Smooth muscle cell of the brain vasculature (primary cell): ENCODE data around the gene RITA1.

Source experiments
- DNase-seq: peaks from one replicate; pipeline ENCODE4 v3.0.0-alpha.2; 2012; ENCODE audit warnings: low read depth, low spot score

Gene RITA1

DNA sequence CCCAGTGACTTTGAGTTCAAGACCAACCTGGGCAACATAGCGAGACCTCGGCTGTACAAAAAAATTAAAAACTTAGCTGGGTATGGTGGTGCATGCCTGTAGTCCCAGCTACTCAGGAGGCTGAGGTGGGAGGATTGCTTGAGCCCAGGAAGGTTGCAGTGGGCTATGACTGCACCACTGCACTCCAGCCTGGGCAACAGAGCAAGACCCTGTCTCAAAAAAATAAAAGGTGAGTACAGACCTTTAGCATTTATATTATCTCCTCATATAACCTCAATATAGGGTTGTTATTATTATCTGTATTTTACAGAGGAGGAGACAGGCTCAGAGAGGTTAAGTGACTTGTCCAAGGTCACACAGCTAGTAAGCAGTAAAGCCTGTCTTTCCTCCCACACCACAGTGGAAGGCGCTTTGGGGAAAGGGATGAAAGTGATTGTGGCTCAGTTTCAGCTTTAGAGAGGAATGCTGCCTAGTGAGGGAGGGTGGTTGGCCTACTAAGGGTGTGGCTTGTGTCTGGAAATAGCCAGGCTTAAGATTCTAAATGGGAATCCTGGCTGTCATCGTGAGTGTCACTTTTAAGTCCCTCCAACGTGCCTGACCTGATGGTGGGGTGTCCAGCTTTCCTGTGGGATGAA lies 43.0 kb downstream of the RITA1 start:
- DNase-seq = no peak

DNA sequence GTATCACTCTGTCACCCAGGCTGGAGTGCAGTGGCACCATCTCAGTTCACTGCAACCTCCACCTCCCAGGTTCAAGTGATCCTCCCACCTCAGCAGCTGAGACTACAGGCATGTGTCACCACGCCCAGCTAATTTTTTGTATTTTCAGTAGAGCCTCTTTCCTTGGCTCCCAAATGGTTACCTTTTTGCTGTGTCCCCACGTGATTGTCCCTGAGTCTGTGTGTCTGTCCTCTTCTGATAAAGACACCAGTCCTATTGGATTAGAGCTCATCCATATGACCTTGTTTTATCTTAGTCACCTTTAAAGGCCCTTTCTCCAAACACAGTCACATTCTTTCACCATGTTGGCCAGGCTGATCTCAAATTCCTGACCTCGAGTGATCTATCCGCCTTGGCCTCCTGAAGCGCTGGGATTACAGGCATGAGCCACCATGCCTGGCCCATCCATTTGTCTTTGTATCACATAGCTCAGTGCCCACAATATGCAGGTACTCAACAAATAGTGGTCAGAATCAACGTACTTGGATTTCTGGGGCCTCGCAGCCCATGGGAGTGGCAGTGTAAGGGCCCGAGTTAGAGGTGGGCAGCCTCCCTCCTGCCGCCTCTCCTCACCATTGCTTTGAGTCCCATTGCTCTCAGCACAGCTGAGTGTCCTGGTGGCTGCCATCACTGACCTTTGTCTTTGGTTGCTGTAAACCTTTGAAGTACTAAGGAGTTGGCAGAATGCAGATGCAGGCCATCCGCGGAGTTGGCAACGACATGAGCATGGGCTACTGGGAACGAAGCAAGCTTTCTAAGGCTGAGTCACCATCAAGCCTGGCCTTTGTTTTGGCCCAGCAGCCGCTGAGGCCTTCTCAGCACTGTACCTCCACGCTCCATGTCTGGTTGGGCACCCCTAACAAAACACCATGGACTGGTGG lies 45.1 kb downstream of the RITA1 start:
- DNase-seq = no peak

DNA sequence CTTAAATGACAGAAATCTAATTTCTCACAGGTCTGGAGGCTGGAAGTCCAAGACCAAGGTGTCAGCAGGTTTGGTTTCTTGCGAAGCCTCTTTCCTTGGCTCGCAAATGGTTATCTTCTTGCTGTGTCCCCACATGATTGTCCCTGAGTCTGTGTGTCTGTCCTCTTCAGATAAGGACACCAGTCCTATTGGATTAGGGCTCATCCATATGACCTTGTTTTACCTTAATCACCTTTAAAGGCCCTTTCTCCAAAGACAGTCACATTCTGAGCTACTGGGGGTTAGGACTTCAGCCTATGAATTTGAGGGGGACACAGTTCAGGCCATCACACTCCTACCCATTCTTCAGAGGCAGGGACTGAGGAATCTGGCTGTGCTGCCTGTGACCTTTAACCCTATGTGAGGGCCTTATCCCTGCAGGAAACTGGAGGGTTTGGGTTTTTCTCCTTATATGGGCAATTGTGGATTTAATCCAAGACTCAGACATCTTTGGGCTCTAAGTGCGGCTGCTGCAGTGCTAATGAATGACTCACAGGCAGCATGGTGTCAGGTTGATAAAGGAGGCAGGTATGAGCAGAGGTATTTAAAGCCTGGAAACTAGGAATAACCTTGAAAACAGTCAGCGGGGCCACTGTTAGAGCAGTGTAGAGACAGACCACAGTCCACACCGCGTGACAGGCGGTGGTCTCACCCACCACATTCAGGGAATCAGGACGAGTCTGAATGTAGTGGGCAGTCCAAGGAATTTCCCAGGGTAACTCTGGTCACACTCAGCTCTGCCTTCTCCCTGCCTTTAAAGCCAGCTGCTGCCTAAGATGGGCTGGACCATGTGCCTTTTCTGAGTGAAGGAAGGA lies 45.9 kb downstream of the RITA1 start:
- no peak for DNase-seq

DNA sequence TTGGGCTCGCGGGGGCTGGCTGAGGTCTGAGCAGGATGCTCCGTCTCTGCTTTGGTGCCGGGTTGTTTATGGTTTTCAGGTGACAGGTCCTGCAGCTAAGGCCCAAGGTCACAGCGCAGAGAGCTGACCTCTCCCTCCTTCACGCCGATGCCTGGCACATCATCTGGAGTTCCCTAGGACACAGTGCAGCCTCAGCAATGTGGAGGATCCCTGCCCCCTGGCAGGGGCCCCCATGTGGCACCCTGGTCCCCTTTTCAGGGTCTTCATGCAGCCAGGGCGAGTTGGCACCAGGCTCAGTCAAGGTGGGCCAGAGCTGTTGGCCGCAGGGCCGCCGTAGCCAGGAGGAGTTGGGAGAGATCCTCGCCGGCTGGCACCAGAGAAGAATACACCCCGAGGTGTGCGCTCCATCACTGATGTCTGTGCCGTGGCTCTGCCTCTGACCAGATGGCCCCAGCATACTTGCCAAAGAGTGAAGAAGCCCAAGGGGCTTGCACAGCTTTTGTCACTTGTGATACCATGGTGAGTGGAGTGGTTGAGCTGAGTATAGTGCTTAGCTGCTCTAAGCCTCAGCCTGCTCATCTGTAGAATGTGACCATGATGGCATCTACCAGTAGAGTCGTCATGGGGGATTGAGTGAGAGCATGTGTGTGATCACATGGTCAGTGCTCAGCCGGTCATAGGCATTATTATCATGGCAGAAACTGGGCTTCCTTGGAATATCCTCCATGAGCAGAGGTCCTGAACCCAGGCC lies 46.7 kb downstream of the RITA1 start:
- DNase-seq = no peak

DNA sequence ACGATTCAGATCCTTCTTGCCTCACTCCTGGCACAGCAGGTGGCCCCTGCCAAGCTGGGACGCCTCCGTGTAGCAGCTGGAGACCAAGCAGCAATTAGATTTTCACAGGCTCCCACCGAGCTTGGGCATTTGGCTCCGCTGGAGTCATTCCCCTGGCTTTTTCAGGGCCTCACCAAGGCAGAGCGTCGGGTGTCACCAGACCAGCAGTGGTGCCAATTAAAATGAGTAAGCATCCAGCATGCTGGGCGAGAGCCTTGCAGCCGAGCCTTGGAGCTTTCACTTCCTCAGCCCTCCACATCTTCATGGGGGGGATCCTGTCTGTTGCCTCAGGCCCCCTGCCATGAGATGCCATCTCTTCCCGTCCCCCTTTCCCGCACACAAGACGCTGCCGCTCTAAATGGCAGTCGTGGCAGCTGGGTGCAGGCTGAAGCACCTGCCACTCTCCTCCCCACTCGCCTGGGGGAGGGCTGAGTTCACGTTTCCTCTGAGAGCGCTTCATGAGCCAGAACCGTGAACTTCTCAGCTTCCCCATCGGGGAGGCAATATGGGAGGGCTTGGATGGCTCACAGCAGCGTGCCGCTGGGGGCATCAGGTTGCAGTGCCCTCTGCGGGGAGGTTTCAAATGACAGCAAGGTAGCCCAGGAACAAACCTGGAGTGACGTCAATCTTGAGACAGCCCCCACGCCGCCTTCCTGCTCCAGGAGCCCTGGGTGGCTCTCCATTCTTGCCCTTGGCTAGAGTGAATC lies 47.5 kb downstream of the RITA1 start:
- DNase-seq = peak; percentile 69

DNA sequence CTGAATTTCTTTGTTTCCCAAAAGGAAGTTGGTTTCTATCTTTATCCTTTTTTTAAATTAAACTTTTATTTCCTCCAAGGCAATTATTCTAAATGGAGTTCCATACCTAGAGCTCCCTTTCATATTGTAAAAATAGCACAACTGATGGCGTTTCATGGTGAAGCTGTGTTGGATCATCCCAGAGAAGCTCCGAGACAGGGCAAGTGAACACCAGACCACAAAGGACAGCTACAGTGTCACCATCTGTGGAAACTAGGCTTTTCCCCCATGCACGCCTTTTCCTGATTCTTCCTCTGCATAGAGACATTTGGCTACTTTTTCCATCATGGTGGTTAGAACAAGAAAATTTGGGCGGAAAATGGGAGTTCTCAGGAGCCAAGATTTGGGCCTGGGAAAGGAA lies 48.4 kb downstream of the RITA1 start:
- DNase-seq = no peak

DNA sequence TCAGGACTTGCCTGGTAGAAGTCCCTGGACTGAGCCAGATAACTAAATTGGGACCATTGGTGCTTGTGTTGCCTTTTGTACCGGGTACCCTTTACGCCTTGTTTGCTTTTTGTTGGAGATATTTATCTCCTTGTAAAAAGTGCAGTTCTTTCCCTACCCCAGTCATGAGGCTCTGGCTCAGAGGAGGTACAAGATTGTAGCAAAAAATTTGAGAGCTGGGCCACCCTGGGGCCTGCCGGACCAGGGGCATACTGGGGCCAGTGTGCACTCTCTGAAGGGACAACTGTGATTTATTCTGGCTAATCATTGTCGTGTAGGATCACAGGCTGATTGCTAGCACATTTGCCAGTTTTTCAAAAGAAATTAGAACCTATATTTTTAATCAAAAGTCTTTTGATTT lies 49.0 kb downstream of the RITA1 start:
- DNase-seq = no peak

DNA sequence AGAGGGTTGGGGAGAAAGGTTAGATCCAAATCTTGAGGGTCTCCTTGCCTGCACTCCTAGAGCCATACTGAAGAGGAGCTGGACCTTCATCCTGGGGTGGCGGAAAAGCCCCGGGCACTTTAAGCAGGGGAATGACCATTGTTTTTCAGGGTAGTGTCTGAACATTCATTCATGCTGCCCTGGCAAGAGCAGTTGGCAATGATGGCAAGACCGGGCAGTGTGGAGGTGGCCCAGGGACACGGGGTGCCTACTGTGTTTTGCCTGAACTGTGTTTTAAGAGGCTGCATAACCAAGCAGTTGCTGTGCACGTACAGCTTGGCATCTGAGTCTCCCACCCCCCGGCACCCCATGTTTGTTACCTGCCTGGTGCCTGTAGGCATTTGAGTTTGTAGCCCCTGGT lies 50.5 kb downstream of the RITA1 start:
- no peak for DNase-seq

DNA sequence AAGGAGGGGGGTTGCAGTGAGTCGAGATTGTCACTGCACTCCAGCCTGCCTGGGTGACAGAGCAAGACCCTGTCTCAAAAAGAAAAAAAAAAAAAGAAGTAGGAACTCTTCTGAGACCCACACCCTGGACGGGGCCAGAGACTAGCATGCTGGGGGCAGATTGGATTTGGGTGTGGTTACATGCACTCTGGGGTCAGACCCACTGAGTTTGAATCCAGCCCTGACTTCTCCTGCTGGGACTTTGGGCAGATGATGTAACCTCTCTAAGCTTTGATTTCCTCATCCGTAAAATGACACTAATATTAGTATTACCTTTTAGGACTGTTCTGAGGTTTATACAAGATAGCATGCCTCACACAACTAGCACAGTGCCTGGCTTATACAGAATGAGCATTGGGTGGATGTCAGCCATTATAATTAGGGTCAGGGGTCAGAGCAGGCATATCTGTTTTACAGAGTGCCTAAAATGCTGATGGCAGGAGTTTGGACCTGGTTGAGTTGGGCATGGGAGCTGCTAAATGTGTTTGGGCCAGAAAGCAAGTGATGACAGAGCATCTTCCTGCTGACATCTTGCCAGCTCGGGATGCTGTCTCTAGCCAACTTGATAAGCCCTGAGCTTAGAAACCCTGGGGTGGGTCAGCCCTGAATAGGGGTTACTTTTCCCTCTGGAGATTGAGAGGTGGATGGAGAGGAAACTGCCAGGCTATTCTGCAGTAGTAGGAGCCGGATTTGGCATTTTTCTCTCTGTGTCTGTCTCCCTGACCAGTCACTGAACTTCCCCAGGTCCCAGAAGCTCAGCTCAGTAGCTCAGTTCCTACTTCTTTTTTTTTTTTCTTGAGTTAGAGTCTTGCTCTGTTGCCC lies 51.2 kb downstream of the RITA1 start:
- DNase-seq = no peak

DNA sequence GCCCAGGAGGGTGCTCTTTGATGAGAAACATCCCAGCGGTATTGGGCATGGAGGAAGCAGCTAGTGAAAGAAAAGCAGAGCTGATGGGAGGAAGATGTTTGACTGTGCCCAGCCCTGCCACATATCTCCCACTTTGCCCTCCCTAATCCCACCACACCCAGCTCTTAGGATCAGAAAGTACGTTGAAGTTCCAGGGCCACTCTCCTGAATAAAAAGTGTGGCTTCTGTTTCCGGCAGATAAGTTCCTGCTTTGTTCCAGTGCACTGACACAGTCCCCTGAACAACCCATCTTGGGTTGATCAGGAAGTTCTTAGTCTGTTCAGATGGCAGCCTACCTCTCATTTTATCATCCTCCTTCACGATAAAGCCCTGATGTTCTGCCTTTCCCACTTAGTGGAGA lies 52.2 kb downstream of the RITA1 start:
- no peak for DNase-seq

DNA sequence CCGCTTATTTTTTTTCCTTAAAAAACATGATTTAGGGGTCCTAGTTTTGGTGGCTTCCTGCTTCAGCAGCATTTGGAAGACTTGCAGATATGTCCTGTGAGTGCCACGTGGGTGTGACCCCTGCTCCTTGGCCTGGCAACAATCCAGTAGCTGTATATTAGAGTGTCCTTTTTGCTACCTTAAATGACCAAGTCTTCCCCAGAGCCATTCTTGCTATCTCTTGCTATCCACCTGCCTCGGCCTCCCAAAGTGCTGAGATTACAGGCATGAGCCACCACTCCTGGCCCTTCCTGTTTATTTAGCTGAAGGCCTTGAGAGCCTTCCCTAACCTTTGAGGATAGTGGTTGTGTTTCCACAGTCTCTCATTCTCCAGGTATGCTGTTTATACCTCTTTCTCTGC lies 52.8 kb downstream of the RITA1 start:
- no peak for DNase-seq

DNA sequence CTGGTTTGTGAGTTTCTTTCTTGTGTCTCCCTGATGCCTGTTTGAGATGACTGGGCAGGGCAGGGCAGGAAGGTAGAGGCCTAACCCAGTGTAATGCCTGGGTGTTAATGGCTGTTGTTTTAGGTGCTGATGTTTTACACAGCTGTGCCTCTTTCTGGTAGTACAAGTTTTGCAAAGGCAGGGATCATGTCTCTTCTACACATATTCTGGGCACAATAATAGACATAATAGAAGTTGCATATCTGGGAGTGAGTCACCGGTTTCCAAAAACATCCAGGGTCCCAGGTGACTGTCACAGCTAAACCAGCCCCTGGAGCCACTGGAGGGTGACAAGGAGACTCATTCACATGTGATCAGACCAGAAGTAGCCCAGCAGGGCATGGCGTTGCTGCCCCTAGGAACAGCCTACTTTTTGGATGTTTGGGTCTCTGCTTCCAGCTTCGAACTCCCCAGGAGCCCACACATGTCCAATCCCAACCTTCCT lies 53.8 kb downstream of the RITA1 start:
- DNase-seq = no peak

DNA sequence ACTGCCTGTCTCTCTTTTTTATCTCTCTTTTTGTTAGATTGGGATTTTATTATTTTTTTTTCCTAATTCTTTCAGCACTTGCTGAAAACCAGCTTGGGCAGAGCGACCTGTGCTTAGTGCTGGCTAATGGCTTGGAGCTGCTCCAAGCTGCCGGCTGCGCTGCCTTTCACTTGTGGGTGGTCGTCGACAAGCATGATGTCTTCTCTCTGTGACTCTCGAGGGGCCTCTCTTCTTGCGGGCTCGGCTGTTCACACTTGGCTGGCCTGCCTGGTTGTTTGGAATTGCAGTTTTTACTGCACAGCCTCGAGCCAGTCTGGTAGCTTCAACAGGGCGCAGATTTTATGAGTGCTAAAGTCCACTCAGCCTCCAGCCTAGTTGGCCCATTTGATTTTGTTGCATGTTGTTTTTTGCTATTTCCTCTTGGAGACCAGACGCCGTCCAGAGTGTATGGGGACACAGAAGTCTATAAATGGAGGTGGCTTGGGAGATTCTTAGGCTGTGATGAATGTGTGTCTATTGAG lies 54.4 kb downstream of the RITA1 start:
- no peak for DNase-seq

DNA sequence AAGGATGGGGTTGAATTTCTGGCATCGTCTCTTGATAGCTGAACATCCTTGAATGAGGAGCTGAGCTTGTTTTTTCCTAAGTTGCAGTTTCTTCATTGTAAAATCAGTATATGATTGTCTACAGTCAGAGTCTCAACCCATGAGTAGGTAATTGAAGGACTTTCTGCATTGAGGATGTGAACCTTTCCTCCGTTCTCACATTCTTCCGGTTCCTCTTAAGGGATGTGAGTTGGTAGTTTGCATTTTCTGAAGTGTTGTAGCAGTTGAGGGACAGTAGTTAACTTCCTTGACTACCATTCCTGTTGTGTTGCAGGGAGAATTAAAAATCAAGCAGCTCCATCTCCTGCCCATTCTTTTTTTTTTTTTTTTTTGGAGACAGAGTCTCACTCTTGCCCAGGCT lies 54.9 kb downstream of the RITA1 start:
- DNase-seq = no peak

DNA sequence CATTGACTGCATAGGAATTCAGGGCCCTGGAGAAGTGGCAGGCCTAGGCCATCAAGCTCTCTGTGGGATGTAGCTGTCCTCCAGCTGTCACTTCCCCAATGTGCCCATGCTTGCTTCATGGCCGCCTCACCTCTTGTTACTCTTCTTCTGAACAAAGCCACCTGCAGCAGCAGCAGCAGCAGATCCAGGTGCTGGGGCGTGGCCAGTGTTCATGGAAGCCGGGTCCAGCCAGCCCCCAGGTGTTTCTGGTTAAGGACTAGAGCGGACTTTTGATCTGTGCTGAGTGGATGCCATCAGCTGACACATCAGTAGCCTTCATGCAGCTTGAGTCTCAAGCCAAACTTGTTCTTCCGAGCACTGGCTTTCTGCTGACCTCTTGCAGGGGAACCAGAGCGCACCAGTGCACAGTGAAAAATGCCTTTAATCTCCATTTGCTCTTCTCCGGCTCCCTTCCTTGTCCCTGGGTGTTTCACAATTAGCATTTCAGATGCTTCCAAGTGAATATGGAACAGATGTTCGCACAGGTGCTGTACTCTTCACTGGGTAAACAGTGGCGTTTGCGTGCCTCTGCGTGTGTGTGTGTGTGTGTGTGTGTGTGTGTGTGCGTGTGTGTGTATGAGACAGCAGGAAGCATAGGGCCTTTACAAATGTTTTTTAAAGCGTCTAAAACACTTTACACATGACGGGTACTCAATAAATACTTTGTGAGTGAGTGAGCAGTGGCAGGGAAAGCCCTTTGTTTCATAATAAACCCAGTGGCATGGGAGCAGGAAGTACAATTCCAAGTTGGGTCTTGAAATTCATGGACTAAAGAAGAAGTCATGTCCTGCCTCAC lies 55.9 kb downstream of the RITA1 start:
- no peak for DNase-seq
